HG02623 (cell line): ENCODE results near the gene ZNF23.

Source experiments
- ATAC-seq: cut with Tn5 transposase; IDR thresholded peaks from one replicate; pipeline ENCODE4 v1.9.1; 2021; ENCODE audit warnings: moderate library complexity; ENCODE audit not compliant: unreplicated experiment

Gene ZNF23

GRCh38 chr16:71428385-71428784 is 33.7 kb downstream of the ZNF23 start:
- no peak for ATAC-seq

DNA sequence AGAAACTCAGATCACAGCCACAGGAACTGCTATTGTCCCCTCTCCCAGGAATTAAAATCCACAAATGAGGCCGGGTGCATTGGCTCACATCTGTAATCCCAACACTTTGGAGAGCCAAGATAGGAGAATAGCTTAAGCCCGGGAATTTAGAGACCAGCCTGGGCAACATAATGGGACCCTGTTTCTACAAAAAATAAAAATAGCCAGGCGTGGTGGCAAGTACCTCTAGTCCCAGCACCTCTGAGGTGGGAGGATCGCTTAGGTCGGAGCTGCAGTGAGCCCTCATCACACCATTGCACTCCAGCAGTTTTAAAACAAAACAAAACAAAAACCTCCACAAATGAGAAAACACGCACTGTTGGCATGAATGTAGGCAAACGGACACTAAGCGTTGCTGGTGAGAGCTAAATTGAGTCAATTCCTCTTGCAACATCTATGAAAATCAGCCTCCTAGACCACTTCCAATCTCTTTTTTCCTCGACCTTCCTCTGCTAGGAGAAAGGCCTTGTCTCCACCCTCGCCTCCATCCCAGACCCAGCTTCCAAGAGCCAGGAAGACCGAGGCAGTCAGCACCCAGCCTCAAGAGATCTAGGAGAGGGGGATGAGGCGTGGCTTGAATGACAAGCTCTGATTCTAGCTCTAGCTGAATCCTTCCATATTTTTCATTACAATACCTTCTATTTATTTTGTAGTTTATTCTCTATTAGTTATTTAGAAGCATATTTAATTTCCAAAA is 35.0 kb downstream of the ZNF23 start:
- ATAC-seq: no peak

- ATAC-seq: peak; percentile 56
These were observed 35.8 kb downstream of the ZNF23 start for GRCh38 chr16:71426069-71426879.

- no peak for ATAC-seq
These were observed 36.3 kb downstream of the ZNF23 start for GRCh38 chr16:71425746-71426068.

DNA sequence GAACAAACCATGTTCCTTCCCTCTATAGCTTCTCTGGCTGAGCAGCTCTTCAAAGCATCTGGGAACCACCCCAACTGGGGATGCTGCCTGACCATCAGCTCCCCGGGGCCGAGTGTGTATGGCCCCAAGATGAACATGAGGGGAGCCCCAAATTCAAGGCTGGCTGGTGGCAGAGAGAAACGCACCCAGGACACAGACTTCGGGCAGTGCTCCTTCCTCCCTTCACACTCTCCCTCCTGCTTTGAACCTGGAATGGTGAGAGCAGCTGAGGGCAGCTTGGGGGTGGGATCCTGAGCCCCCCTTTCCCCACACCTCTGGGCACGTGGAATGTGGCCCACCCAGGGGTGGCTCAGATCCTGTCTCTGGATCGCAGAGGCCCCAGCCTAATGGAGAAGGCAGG is 37.4 kb downstream of the ZNF23 start:
- ATAC-seq: no peak

DNA sequence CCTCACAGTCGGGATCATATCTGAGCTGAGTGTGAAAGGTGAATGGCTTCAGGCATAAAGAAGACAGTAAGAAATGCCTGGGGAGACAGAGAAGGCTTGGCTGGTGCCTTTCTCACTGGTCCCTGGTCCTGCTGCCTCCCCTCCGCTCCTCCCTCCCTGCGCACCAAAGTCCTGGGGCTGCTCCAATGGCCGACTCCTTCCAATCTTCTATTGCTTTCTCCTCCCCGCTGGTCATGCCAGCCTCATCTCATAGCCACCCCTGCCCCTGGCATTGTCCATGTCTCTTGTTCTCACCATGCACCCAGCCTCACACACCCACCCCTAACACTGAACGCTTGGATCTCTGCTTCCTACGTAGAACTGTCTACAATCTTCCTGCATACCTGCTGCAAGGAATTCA is 38.2 kb downstream of the ZNF23 start:
- ATAC-seq: no peak

- no peak for ATAC-seq
These were observed 39.0 kb downstream of the ZNF23 start for GRCh38 chr16:71423016-71423415.

DNA sequence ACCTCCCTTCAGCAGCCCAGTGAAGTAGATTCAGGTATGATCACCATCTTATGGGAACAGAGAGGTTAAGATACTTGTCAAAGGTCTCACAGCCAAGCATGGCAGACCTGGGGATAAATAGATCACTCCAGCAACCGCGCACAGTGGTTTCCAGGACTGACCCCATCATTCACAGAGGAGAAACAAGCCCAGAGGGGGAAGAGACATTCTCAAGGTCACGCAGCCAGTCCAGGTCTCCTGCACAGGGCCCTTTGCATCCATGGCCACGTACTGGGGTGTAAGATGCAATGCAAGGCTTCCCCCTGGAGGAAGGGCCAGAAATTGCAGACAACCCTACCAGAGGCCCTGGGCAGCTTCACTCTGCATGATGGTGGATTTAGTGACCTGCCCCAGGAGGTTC is 40.1 kb downstream of the ZNF23 start:
- no peak for ATAC-seq

GRCh38 chr16:71414038-71414437 is 48.0 kb downstream of the ZNF23 start:
- no peak for ATAC-seq

- ATAC-seq: no peak
These were observed 48.7 kb downstream of the ZNF23 start for GRCh38 chr16:71413341-71413740.

DNA sequence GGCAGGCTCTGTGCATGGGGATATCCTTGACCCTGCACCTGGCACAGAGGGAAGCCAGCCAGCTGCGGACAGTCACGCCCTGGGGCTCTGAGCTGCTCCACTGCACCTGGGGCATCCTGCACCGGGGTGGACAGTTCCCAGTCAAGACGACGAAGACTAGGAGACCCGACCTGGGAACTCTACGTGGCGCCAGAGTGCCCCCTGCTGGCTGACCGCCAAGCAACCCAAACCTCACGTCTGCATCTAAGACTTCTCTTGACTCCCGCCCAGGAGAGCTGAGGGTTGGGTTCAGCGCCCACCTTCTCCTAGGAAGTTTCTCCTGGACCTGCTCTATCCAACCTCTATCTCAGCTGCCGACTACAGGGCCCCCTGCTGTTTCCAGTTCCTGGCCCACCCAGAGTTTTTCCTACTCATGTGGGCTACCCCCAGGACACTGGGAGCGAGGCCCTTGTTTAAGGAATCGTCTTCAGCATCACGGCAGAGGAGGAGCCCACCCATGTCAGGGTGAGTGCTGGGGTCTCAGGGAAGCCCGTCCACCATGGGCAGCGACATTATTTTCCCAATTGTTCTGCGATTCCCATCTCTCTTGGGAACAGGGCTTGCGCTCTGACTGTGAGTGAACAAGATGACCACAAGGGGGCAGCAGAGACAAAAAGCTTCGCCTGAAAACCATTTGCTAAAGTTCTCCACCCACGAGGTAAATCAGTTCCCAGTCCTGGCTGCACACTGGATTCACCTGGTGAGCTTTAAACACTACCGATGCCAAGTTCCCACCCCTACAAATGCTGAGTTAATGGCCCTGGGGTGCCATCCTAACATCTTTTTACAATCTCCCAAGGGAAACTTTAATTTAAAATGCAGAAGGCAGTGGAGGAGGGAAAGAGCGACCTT is 49.5 kb downstream of the ZNF23 start:
- no peak for ATAC-seq

GRCh38 chr16:71410146-71410545 is 51.9 kb downstream of the ZNF23 start:
- ATAC-seq: no peak

DNA sequence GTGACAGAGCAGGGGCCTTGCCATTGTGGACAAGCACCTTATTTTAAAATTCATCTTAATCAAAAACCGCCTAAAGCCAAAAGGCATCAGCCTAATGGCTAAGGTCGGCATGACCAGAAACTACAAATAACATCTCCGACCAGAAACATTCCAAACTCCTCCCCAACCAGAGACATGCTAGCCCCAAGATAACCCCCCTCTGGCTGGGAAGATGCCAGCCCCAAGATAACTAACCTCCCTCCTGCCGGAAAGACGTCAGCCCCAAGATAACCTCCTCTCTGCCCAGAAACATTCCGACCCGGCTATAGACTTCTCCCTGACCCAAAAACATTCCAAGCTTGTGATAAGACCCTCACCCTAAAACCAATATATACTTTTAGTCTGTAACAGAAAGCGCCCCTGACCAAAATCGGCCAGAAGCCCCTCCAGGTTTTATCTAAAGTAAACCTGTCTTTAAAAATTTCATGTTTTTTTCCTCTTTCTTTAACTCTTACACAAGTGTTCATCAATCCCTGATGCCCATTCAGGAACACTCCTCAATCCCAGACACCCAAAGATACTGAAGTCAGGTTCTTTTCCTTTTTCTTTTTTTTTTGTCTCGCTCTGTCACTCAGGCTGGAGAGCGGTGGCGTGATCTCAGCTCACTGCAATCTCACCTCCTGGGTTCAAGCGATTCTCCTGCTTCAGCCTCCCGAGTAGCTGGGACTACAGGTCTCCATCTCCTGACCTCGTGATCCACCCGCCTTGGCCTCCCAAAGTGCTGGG is 52.9 kb downstream of the ZNF23 start:
- ATAC-seq: no peak

- no peak for ATAC-seq
These were observed 53.5 kb downstream of the ZNF23 start for GRCh38 chr16:71408536-71408935.

- ATAC-seq: no peak
These were observed 54.3 kb downstream of the ZNF23 start for GRCh38 chr16:71407731-71408130.

GRCh38 chr16:71406724-71407123 is 55.3 kb downstream of the ZNF23 start:
- ATAC-seq: no peak

DNA sequence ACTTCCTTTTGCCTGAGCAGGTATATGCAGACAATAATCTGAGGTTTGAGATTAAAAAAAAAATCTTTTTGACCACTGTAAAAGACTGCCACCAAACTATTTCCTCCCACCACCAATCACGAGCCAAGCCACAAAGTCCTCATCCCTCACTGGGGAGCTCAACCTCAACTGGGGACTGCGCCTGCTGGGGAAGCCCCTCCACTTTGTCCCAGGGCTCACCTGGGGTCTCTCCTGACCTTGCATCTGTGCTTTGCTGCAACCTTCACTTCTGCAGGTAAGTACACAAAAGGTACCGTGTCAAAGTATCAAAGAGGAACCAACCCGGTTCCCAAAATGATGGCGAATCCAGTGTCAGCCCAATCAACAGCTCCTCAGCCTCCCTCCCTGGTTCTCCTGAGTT is 55.7 kb downstream of the ZNF23 start:
- no peak for ATAC-seq

DNA sequence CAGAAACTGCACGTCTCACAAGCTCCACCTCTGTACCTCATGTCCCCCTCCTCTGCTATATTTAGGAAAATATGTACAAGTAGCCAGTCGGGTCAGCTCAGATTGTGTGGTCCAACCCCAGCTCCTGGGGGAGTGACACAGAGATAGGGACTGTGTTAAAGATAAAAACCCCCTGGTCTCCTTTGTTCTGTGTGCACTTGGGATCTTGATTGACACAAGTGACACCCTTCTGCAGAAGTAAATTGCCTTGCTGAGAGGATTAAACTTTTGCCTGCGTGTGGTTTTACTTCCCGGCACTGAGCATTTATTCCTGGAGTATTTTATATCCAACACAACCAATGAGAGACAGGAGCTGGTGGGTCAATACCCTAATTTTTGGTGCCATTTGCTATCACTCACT is 57.7 kb downstream of the ZNF23 start:
- no peak for ATAC-seq

DNA sequence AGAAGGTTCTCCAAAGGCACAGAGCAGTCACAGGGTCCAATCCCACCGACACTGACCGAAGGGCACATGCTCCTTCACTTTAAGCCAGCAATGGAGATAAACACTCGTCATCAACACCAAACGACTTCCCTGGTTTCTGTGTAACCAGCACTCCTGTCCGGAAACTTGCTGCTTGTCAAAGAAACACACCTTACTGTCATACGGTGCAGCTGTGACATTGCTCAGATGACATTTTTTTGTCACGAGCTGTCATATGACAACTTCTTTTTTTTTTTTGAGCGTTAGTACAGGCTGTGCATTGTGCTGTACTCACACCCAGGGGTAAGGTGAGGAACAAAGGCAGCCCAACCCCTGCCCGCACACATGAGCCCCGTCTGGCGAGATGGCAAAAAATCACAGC is 59.4 kb downstream of the ZNF23 start:
- ATAC-seq: no peak

GRCh38 chr16:71402007-71402406 is 60.0 kb downstream of the ZNF23 start:
- ATAC-seq: no peak
